Gastrocnemius medialis (tissue), 4 donors: ENCODE measurements around the gene C5orf24. TPM values are rescaled to one million over a fixed set of nuclear protein-coding genes. Genes with fewer than 3 reads are reported as not detected.

Source experiments
- ATAC-seq, 2 donors: fragments of 150-250 bp; one replicate each; pipeline ENCODE4 v1.9.1; 2016
- DNase-seq, 2 donors: peaks; one replicate each; pipeline ENCODE4 v3.0.0-alpha.2; 2019
- H3K27ac ChIP-seq, 4 donors: fragments of 200-600 bp; sonication (generic); 1 replicate in 1 of 4; 2 replicates in 3 of 4; pipeline ENCODE4 v1.5.1; 2016 to 2018; ENCODE audit warnings: mild to moderate bottlenecking in 2 of 4, moderate library complexity in 1 of 4
- H3K27me3 ChIP-seq, 3 donors: fragments of 200-600 bp; sonication (generic) in 2 of 3; 1 replicate in 1 of 3; 2 replicates in 2 of 3; pipeline versions ENCODE4 v1.5.1 to v1.6.0; 2016 to 2019; ENCODE audit warnings: mild to moderate bottlenecking in 1 of 3, moderate library complexity in 1 of 3
- H3K36me3 ChIP-seq, 2 donors: fragments of 200-600 bp; sonication (generic) in 1 of 2; one replicate each; pipeline ENCODE4 v1.5.1; 2017 to 2018
- H3K4me1 ChIP-seq, 2 donors: fragments of 200-600 bp; sonication (generic) in 1 of 2; one replicate each; pipeline ENCODE4 v1.5.1; 2016 to 2017; ENCODE audit warnings: mild to moderate bottlenecking in 2 of 2
- H3K4me3 ChIP-seq, 4 donors: fragments of 200-600 bp; sonication (generic) in 3 of 4; 1 replicate in 1 of 4; 2 replicates in 3 of 4; pipeline ENCODE4 v1.5.1; 2016 to 2019; ENCODE audit warnings: mild to moderate bottlenecking in 2 of 4
- H3K9me3 ChIP-seq, 3 donors: fragments of 200-600 bp; sonication (generic) in 2 of 3; 1 replicate in 1 of 3; 2 replicates in 2 of 3; pipeline ENCODE4 v1.5.1; 2016 to 2019
- POLR2A ChIP-seq, 2 donors: fragments of 450-650 bp; IDR thresholded peaks; one replicate each; pipeline ENCODE4 v1.6.1; 2017; ENCODE audit warnings: antibody characterized with exemption in 2 of 2, mild to moderate bottlenecking in 2 of 2, moderate library complexity in 2 of 2
- in situ Hi-C, 4 donors: fragments of 200-750 bp; cut with MboI; loops; one replicate each; pipeline versions ENCODE4 v1.15.0 to v1.8.0; 2017; ENCODE audit warnings: low sequenced_read_pairs in 4 of 4
- intact Hi-C: fragments of 100-400 bp; cut with DNase I; formaldehyde crosslinking; loops from one replicate; pipeline ENCODE4 v1.15.1; 2023; ENCODE audit warnings: low total_unique reads
- total RNA-seq, 4 donors: library from RNA; depleted of rRNA; stranded (reverse); fragments of >200 nt; gene quantifications; one replicate each; pipeline versions ENCODE4 v1.1.0 to v1.2.3, GENCODE V29; 2016
- TF ChIP-seq, protein P1 (sequence below), 5 experiments: fragments of 450-650 bp in 3 of 5; fragments of 200-600 bp in 2 of 5; sonication (generic) in 2 of 5; IDR thresholded peaks in 4 of 5; conservative IDR thresholded peaks in 1 of 5; 1 replicate in 4 of 5; 2 replicates in 1 of 5; pipeline ENCODE4 v1.5.1; 2016 to 2019; ENCODE audit warnings: antibody characterized with exemption in 5 of 5, mild to moderate bottlenecking in 3 of 5, moderate library complexity in 3 of 5

Gene C5orf24
- total RNA-seq, 4 donors from 2014 or later: 17.3 to 32.8 (median 23.4) TPM

DNA sequence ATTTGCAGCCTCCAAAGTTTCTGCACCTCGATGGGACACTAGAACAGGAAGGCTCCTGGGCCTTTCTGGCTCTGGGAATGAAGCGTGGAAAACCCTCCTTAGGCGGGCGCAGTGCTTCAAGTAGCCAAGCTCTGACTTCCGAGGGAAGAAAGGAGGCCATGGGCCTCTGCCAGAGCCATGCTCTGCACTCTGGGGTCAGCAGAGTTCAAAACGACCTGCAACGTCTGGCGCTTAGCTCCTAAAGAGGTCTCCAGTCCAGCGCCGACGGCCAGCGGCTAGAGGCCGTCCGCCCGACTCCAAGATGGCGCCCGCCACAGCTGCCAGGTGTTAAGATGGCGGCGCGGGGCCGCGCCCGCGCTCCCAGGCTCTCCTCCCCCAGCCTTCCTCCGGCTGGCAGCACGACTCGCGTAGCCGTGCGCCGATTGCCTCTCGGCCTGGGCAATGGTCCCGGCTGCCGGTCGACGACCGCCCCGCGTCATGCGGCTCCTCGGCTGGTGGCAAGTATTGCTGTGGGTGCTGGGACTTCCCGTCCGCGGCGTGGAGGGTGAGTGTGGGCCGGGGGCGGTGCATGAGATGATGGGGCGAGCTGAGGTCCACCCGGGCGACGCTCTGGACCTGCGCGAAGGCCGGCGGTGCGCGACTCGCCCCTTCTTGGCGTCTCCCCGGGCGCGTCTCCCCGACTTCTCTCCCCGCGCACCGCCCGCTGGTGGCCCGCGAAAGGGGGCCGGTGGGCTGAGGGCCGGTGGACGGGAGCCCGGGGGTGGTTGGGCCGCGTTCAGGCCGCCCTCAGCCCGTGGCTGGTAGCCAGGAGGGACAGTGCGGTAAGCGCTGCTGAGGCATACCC, 28.4 kb downstream of the C5orf24 start, which contains the start of gene TXNDC15:
TXNDC15 (plus strand) TSS at position 385 of the 844 bp plus-strand sequence; CDS start at position 442, 57 bp downstream.
- ATAC-seq (peak; percentile 89 to 91), DNase-seq (peak; percentile 79 to 85)
- TF ChIP-seq, protein P1, sequence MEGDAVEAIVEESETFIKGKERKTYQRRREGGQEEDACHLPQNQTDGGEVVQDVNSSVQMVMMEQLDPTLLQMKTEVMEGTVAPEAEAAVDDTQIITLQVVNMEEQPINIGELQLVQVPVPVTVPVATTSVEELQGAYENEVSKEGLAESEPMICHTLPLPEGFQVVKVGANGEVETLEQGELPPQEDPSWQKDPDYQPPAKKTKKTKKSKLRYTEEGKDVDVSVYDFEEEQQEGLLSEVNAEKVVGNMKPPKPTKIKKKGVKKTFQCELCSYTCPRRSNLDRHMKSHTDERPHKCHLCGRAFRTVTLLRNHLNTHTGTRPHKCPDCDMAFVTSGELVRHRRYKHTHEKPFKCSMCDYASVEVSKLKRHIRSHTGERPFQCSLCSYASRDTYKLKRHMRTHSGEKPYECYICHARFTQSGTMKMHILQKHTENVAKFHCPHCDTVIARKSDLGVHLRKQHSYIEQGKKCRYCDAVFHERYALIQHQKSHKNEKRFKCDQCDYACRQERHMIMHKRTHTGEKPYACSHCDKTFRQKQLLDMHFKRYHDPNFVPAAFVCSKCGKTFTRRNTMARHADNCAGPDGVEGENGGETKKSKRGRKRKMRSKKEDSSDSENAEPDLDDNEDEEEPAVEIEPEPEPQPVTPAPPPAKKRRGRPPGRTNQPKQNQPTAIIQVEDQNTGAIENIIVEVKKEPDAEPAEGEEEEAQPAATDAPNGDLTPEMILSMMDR (IDR thresholded peaks at IDR 0.05 in 4 of 5, conservative IDR thresholded peaks at IDR 0.05 in 1 of 5): no peak
- peak in 1 of 2 donors; percentile 38 for TF ChIP-seq POLR2A (IDR thresholded peaks at IDR 0.05)
- no peaks in the 10 kb centered on the region for H3K27me3 ChIP-seq
- peak within 1 kb of the TSS; percentile 95 to 99 (median 96) for H3K27ac ChIP-seq
- intact Hi-C loops: loop anchor here (1.0 kb wide), 2 partner anchors 29 to 31 kb away; partner anchors contain the start of genes C5orf24 and PCBD2
- H3K36me3 ChIP-seq: no peaks in the 10 kb centered on the region
- H3K4me3 ChIP-seq: peak within 1 kb of the TSS; percentile 92 to 98 (median 95)
- peaks cover 17 to 19% of the 10 kb centered on the region in 2 donors for H3K4me1 ChIP-seq
- in situ Hi-C loops: no loop called here
- H3K9me3 ChIP-seq: no peaks in the 10 kb centered on the region

DNA sequence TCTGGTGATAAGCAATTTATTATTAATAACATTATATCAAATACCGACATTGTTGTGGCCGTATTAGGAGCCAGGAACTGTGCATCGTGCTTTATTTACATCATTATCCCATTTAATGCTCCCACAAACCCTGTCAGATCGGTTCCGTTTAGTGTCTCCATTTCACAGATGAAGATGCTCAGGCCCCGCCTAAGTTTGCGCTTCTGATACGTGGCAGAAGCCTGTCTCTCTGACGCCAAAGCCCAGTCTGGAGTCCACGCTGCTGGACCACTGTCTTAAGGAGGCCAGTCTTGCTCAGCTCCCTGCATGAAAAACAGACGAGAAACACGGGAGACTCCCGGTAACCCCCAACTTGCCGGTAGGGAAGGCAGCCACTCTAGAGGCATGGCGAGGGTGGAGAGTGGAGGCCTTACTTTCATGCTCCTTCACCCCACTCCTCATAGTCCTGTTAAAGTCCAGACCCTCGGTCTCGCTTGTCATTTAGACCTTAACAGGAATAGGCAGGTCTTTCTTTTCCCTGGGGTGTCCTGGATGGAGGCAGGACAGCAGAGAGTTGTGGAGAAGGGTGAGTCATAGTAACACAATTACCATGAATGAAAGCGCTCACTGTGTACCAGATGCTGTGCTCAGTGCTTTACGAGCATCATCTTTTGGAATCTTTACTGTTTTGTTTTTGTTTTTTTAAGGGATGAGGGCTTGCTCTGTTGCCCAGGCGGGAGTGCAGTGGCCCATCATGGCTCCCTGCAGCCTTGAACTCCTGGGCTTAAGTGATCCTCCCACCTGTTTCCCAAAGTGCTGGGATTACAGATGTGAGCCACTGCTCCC, 29.3 kb downstream of the C5orf24 start:
- Histone ChIP-seq H3K4me3 (peak overlapping the region; percentile 92 to 98 (median 95)), H3K36me3 (no peaks in the 10 kb centered on the region), H3K4me1 (peaks cover 17 to 19% of the 10 kb centered on the region in 2 donors), H3K27ac (peak overlapping the region; percentile 95 to 99 (median 96)), H3K27me3 (no peaks in the 10 kb centered on the region), H3K9me3 (no peaks in the 10 kb centered on the region)
- intact Hi-C loops: loop anchor here (1.0 kb wide), 2 partner anchors 30 kb away; partner anchors contain the start of genes C5orf24 and PCBD2
- ATAC-seq (peak; percentile 78 to 83), DNase-seq (peak; percentile 48 to 65)
- peak in 1 of 2 donors; percentile 8 for TF ChIP-seq POLR2A (IDR thresholded peaks at IDR 0.05)
- TF ChIP-seq, protein P1 (IDR thresholded peaks at IDR 0.05 in 4 of 5, conservative IDR thresholded peaks at IDR 0.05 in 1 of 5): no peak
- in situ Hi-C loops: loop anchor here in 1 of 4 donors (25.0 kb wide), 1 partner anchor 488 kb away; no protein-coding TSS in a partner anchor

DNA sequence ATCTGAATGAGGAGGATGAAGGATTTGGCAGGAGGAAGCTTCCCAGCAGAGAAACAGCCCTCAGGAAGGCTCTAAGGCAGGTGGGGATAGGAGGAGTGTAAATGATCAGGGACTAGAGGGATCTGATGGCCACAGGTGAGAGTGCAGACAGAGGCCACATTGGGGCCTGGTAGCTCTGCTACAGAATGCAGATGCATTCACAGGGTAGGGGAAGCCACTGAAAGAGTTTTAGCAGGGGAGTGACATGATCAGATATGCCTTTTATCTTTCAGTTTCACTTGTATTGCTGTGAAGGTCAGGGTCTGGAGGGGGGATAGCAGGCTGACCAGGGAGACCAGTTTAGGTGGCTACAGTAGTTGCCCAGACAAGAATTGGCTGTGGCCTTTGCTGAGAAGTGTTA, 31.4 kb downstream of the C5orf24 start:
- peaks cover 17 to 19% of the 10 kb centered on the region in 2 donors for H3K4me1 ChIP-seq
- no peaks in the 10 kb centered on the region for H3K9me3 ChIP-seq
- no peaks in the 10 kb centered on the region for H3K27me3 ChIP-seq
- no peak for ATAC-seq
- no peak overlapping the region for H3K4me3 ChIP-seq
- intact Hi-C loops (no loop called here), in situ Hi-C loops (loop anchor here in 1 of 4 donors (25.0 kb wide), 1 partner anchor 490 kb away; no protein-coding TSS in a partner anchor)
- no peak for DNase-seq
- H3K36me3 ChIP-seq: no peaks in the 10 kb centered on the region
- peak overlapping the region in 1 of 4 donors; percentile 7 for H3K27ac ChIP-seq
- TF ChIP-seq POLR2A (IDR thresholded peaks at IDR 0.05): no peak
- TF ChIP-seq, protein P1 (IDR thresholded peaks at IDR 0.05 in 4 of 5, conservative IDR thresholded peaks at IDR 0.05 in 1 of 5): no peak

DNA sequence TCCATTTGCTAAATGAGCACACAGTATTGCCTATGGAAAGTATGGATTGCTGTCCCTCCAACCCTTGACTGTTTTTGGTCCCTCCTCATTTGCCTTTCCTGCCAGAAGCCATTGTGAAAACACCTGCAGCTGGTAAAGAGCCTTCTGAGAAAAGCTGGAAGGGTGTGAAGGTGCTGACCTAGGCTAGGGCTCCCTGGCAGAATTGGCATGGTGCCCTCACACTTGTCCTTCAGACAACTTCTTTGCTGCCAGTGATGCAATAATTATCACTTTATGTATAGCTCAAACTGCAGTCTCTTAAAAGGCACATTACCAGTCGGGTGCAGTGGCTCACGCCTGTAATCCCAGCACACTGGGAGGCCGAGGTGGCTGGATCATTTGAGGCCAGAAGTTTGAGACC, 32.6 kb downstream of the C5orf24 start:
- Histone ChIP-seq H3K4me3 (no peak overlapping the region), H3K27ac (no peak overlapping the region), H3K27me3 (no peaks in the 10 kb centered on the region), H3K36me3 (no peaks in the 10 kb centered on the region), H3K9me3 (no peaks in the 10 kb centered on the region), H3K4me1 (peaks cover 17 to 19% of the 10 kb centered on the region in 2 donors)
- no peak for ATAC-seq
- in situ Hi-C loops: loop anchor here in 1 of 4 donors (25.0 kb wide), 1 partner anchor 491 kb away; no protein-coding TSS in a partner anchor
- no peak for DNase-seq
- intact Hi-C loops: no loop called here
- TF ChIP-seq, protein P1 (IDR thresholded peaks at IDR 0.05 in 4 of 5, conservative IDR thresholded peaks at IDR 0.05 in 1 of 5): no peak
- no peak for TF ChIP-seq POLR2A (IDR thresholded peaks at IDR 0.05)
